BLaER1 treated with 17β-estradiol and CSF1 and Interleukin-3, amounts not matched to agents 10 nM and 100 nM (cell line): Measurements from ENCODE around the gene DRAXIN.
A peak's percentile ranks its signal among the peaks of the same experiment; 100 is the strongest.

Experiments used
- H3K27ac ChIP-seq, 11 experiments: shearing (Covaris generic); formaldehyde crosslinking; 2 replicates each; pipeline ENCODE4 v1.8.1; 2022
- H3K27me3 ChIP-seq, 11 experiments: shearing (Covaris generic); formaldehyde crosslinking; 2 replicates each; pipeline ENCODE4 v1.8.1; 2022
- H3K36me3 ChIP-seq, 11 experiments: shearing (Covaris generic); formaldehyde crosslinking; 2 replicates each; pipeline ENCODE4 v1.8.1; 2022
- H3K4me1 ChIP-seq, 10 experiments: shearing (Covaris generic); formaldehyde crosslinking; 2 replicates each; pipeline ENCODE4 v1.8.1; 2022
- H3K4me2 ChIP-seq, 11 experiments: shearing (Covaris generic); formaldehyde crosslinking; 2 replicates each; pipeline ENCODE4 v1.8.1; 2022
- H3K4me3 ChIP-seq, 10 experiments: shearing (Covaris generic); formaldehyde crosslinking; 2 replicates each; pipeline ENCODE4 v1.8.1; 2022
- H3K9ac ChIP-seq, 11 experiments: shearing (Covaris generic); formaldehyde crosslinking; 2 replicates each; pipeline ENCODE4 v1.8.1; 2022
- H3K9me3 ChIP-seq, 11 experiments: shearing (Covaris generic); formaldehyde crosslinking; replicated peaks in 1 of 11; 2 replicates each; pipeline ENCODE4 v1.8.1; 2022
- H4K20me1 ChIP-seq, 11 experiments: shearing (Covaris generic); formaldehyde crosslinking; 2 replicates each; pipeline ENCODE4 v1.8.1; 2022
- Cebpa-rat ChIP-seq, 11 experiments: shearing (Covaris generic); IDR thresholded peaks; 2 replicates each; pipeline ENCODE4 v1.8.1; 2022

DRAXIN gene

DNA sequence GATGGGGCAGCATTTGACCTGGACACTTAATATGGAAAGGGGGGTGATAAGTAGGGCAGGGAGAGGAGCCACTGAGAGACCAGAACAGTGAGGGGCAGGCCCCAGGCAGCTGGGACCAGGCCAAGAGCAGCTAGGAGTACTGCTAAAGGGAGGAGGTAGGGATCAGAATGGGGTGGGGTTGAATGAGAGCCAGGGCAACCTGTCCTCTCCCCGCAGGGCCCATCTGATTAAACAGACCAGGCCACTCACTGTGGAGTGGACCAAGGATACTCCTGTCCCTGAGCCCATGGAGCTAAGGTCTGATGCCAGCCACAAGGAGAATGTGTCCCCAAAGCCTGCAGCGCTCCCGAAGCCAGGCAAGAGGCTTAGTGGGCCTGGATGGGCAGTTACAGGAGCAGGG lies 72.6 kb downstream of the DRAXIN start:
- Histone ChIP-seq H3K36me3 (no peaks in the 10 kb centered on the region), H3K9ac (peak overlapping the region in 3 of 11 experiments; percentile 21 to 38 (median 33); a peak in 1 of 22 replicates), H3K9me3 (no peaks in the 10 kb centered on the region), H3K27ac (no peak overlapping the region), H3K4me2 (no peak overlapping the region), H4K20me1 (no peaks in the 10 kb centered on the region; a peak in 1 of 22 replicates), H3K4me1 (peaks cover 7 to 23% (median 12%) of the 10 kb centered on the region in 10 experiments), H3K4me3 (no peak overlapping the region), H3K27me3 (peaks cover 0 to 13% (median 9%) of the 10 kb centered on the region in 11 experiments; a peak in 16 of 22 replicates)
- TF ChIP-seq Cebpa-rat (IDR thresholded peaks at IDR 0.05): no peak

DNA sequence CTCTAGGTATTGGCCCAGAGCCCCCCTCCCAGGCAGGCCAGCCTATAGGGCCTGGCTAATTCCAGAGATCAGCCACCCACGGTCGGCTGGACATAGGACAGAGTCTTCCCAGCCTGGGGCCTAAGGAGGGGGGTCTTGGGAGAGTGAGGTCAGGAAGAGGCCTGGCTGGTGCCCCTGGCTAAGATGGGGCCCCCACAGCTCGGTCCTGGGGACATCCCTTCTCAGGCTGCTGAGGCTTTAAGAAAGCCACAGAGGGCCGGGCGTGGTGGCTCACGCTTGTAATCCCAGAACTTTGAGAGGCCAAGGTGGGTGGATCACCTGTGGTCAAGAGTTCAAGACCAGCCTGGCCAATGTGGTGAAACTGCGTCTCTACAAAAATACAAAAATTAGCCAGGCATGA lies 73.0 kb downstream of the DRAXIN start:
- peaks cover 0 to 13% (median 9%) of the 10 kb centered on the region in 11 experiments; a peak in 16 of 22 replicates for H3K27me3 ChIP-seq
- H3K4me1 ChIP-seq: peaks cover 11 to 27% (median 16%) of the 10 kb centered on the region in 10 experiments
- H3K4me2 ChIP-seq: no peak overlapping the region
- H4K20me1 ChIP-seq: no peaks in the 10 kb centered on the region; a peak in 1 of 22 replicates
- no peak overlapping the region for H3K4me3 ChIP-seq
- H3K27ac ChIP-seq: no peak overlapping the region
- peak overlapping the region in 1 of 11 experiments; percentile 38; a peak in 1 of 22 replicates for H3K9ac ChIP-seq
- H3K36me3 ChIP-seq: no peaks in the 10 kb centered on the region
- no peak for TF ChIP-seq Cebpa-rat (IDR thresholded peaks at IDR 0.05)
- no peaks in the 10 kb centered on the region for H3K9me3 ChIP-seq

DNA sequence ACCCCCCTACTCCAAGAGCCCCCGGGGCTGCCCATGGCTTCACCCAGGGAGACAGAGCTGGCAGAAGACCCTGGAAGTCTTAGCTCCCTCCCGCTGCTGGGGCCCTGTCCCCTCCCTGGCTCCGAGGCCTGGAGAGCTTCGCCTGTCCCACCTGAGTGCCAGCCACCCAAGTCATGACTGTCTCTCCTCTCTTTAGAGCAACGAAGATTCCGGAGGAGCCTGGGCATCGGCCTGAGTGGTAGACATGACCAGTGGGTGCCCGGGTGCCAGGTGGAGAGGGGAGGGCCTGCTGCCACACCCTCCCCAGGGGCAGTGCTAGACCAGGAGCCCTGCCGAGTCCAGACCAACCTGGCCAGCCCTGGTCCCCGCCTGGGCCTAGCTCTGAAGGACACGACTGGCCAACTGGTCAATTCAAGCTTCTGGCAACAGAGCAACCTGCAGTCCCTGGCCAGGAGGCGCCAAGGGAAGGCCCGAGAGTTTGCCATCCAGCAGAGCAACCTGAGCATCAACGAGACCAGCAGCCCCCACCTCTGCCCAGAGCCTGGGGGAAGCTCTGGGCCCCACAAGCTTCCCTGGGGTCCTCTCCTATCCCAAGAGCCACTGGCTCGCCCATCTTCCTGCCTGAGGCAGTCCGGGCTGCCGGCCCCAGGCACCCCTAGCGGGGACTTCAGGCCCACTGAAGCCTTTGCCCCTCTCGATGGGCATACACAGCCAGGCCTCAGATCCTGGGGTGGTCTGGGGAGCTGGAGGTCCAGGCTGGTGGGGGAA lies 74.3 kb downstream of the DRAXIN start:
- no peak for TF ChIP-seq Cebpa-rat (IDR thresholded peaks at IDR 0.05)
- H3K4me3 ChIP-seq: no peak overlapping the region

DNA sequence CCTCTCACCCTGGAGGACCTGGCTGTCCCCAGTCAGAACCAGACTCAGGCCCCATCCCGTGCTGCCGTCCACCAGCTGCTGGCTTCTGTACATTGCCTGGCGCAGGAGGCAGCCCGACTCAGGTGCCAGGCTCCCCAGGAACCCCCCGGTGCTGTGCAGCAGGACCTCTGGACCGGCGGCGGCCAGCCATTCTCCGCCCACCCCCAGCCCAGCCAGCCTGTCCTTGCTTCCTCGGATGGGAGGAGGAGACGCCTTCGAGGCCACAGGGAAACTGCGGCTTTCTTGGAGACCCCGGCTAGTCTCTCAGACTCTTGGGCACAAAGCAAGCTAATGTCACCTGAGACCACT lies 74.9 kb downstream of the DRAXIN start:
- Histone ChIP-seq H3K27ac (no peak overlapping the region; a peak in 1 of 22 replicates), H3K27me3 (peaks cover 0 to 12% (median 9%) of the 10 kb centered on the region in 11 experiments; a peak in 16 of 22 replicates), H3K4me2 (no peak overlapping the region), H3K4me3 (no peak overlapping the region), H3K9me3 (no peaks in the 10 kb centered on the region), H3K36me3 (no peaks in the 10 kb centered on the region), H3K4me1 (peaks cover 11 to 30% (median 19%) of the 10 kb centered on the region in 10 experiments), H4K20me1 (no peaks in the 10 kb centered on the region; a peak in 1 of 22 replicates), H3K9ac (no peak overlapping the region)
- TF ChIP-seq Cebpa-rat (IDR thresholded peaks at IDR 0.05): no peak

More for the DNA sequence above, 74.3 kb downstream of the DRAXIN start:
- Histone ChIP-seq H3K9me3 (no peaks in the 10 kb centered on the region), H3K27me3 (peaks cover 0 to 13% (median 9%) of the 10 kb centered on the region in 11 experiments; a peak in 16 of 22 replicates), H3K27ac (no peak overlapping the region), H3K36me3 (no peaks in the 10 kb centered on the region), H3K9ac (no peak overlapping the region), H3K4me1 (peaks cover 11 to 28% (median 16%) of the 10 kb centered on the region in 10 experiments), H4K20me1 (no peaks in the 10 kb centered on the region; a peak in 1 of 22 replicates), H3K4me2 (no peak overlapping the region)

DNA sequence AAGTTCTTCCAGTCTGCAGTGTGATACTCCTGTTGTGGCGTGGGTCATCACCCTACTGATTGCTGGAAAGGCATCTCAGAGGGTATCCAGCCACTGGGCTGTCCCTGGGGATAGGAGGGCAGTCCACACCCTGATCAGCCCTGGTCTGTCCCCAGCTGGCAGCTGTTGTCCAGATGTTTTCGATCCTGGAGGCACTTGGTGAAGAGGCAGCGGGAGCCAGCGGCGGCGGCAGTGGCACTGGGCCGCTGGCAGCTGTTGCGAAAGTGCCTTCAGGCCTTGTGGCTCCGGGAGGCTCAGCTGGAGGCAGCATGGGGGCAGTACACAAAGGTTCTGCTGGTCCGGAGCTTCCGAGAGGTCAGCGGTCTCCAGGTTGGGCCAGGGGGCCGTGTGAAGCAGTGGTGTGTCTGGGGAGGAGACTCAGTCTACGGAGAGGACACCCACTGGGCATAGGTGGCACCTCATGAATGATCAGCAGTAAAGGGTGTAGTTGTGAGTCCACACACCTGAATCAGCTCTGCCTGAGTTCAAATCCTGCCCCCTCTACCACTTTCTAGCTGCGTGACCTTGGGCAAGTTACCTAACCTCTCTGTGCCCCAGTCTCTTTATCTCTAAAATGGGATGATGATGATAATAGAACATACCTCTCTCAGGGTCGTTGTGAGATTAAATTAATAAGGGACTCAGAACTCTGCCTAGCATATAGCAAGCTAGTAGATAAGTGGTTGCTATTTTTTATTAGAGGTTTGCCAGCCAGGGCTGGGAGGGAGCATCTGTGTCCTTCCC lies 76.6 kb downstream of the DRAXIN start:
- H3K9ac ChIP-seq: no peak overlapping the region
- peak overlapping the region; percentile 0 to 87 (median 54); a peak in 17 of 22 replicates for H3K4me2 ChIP-seq
- H4K20me1 ChIP-seq: no peaks in the 10 kb centered on the region; a peak in 1 of 22 replicates
- no peak overlapping the region for H3K4me3 ChIP-seq
- H3K4me1 ChIP-seq: peaks cover 22 to 34% (median 28%) of the 10 kb centered on the region in 10 experiments
- H3K36me3 ChIP-seq: no peaks in the 10 kb centered on the region
- H3K27me3 ChIP-seq: no peaks in the 10 kb centered on the region
- no peak for TF ChIP-seq Cebpa-rat (IDR thresholded peaks at IDR 0.05)
- no peak overlapping the region for H3K27ac ChIP-seq
- H3K9me3 ChIP-seq: no peaks in the 10 kb centered on the region

DNA sequence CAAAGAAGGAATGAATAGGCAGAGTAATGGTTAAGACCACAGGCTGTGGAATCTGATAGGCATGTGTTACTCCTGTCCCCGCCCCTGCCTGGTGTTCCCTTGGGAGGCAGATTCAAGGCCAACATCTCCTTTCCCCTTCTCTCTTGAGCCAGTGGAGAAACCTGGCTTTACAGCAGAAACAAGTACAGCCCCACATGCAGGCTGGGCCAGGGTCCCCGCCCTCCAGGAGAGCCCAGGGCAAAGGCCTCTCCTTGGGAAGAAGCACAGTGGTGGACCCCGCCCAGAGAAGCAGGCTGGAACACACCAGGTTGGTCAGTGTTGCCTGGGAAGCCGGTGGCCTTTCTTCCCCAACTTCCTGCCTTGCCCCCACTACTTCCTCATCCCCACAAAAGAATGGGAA lies 77.3 kb downstream of the DRAXIN start:
- H3K36me3 ChIP-seq: no peaks in the 10 kb centered on the region
- H3K9ac ChIP-seq: no peak overlapping the region
- peak overlapping the region; percentile 0 to 87 (median 54); a peak in 20 of 22 replicates for H3K4me2 ChIP-seq
- peak overlapping the region in 2 of 11 experiments; percentile 32 to 44; a peak in 3 of 22 replicates for H3K27ac ChIP-seq
- no peak overlapping the region for H3K4me3 ChIP-seq
- peaks cover 22 to 34% (median 28%) of the 10 kb centered on the region in 10 experiments for H3K4me1 ChIP-seq
- H3K27me3 ChIP-seq: no peaks in the 10 kb centered on the region
- TF ChIP-seq Cebpa-rat (IDR thresholded peaks at IDR 0.05): no peak
- H3K9me3 ChIP-seq: no peaks in the 10 kb centered on the region
- H4K20me1 ChIP-seq: no peaks in the 10 kb centered on the region; a peak in 1 of 22 replicates

DNA sequence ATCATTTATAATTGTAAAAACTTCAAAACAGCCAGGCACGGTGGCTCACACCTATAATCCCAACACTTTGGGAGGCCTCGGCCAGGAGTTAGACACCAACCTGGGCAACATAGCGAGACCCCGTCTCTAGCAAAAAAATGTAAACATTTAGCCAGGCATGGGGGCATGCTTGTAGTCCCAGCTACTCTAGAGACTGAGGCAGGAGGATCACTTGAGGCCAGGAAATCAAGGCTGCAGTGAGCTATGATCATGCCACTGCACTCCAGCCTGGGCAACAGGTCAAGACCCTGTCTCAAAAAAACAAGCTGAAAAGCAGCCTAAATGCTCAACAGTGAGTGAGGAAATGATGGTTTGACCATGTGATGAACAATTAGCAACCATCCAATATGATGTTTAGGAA lies 77.8 kb downstream of the DRAXIN start:
- Histone ChIP-seq H3K4me1 (peaks cover 22 to 34% (median 28%) of the 10 kb centered on the region in 10 experiments), H3K9ac (no peak overlapping the region), H3K36me3 (no peaks in the 10 kb centered on the region), H3K27me3 (no peaks in the 10 kb centered on the region), H3K4me2 (peak overlapping the region; percentile 0 to 87 (median 54); a peak in 20 of 22 replicates), H3K4me3 (no peak overlapping the region), H3K9me3 (no peaks in the 10 kb centered on the region), H4K20me1 (no peaks in the 10 kb centered on the region; a peak in 1 of 22 replicates), H3K27ac (peak overlapping the region in 2 of 11 experiments; percentile 32 to 44; a peak in 2 of 22 replicates)
- TF ChIP-seq Cebpa-rat (IDR thresholded peaks at IDR 0.05): no peak

DNA sequence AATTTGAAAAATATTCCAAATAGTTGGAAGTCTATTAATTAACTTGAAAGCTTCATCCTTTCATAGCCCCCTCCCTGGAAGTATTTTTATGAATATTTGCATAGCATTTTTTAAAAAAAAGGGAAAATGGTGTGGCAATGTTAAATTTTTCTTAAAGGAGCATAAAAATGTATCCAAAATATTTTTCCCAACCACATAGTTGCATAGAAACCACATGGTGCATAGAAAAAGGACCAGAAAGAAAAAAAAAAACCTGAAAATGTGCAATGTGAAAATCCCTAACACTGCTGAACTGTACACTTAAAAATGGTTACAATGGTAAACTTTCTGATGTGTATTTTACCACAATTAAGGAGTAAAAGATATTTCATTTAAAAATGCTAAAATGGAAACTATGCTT lies 78.5 kb downstream of the DRAXIN start:
- Histone ChIP-seq H3K4me2 (no peak overlapping the region), H3K4me1 (peaks cover 22 to 34% (median 28%) of the 10 kb centered on the region in 10 experiments), H3K9ac (no peak overlapping the region), H4K20me1 (no peaks in the 10 kb centered on the region; a peak in 1 of 22 replicates), H3K27ac (no peak overlapping the region), H3K36me3 (no peaks in the 10 kb centered on the region), H3K27me3 (no peaks in the 10 kb centered on the region), H3K9me3 (no peaks in the 10 kb centered on the region), H3K4me3 (no peak overlapping the region)
- no peak for TF ChIP-seq Cebpa-rat (IDR thresholded peaks at IDR 0.05)
